ENCODE measurements around the gene ANAPC5.
"Not testable (repeated sequence)": the region's sequence is repeated elsewhere in the genome, so short reads cannot be mapped to it uniquely, and the experiment has no call there.

Gene ANAPC5

DNA sequence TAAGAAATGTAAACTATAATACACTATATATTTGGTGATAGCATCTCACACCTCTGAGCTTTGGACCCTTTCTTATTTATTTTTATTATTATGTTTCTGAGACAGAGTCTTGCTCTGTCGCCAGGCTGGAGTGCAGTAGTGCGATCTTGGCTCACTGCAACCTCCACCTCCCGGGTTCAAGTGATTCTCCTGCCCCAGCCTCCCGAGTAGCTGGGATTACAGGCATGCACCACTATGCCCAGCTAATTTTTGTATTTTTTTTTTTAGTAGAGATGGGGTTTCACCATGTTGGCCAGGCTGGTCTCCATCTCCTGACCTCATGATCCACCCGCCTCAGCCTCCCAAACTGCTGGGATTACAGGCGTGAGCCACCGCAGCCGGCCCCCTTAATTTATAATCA, 44.8 kb downstream of the ANAPC5 start:
- peaks cover 45% of the 10 kb centered on the region for H3K36me3 Mint-ChIP-seq (ENCODE audit: low read depth)
- H3K4me3 Mint-ChIP-seq; H3K27ac Mint-ChIP-seq; DNase-seq; H3K9me3 Mint-ChIP-seq; H3K4me1 Mint-ChIP-seq (ENCODE audit: low read depth); H3K27me3 Mint-ChIP-seq: not testable (repeated sequence)

DNA sequence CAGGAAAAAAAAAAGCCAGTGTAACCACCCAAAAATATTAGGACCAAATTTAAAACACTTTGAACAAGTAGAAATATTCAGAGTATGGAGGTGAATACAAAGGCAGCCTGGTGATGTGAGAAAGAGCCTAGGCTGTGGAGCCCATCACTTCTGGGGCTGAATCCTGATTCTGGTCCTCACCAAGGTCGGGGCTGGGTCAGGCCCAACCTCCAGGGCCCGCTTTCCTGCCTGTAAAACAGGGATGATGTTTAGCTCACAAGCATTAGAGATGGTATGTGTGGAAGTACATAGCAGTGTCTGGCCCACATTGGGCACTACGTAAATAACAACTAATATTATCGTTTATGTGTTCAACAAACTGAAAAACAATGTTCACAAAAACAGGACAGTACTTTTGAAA, 47.9 kb downstream of the ANAPC5 start:
- Mint-ChIP-seq H3K27me3 (no peaks in the 10 kb centered on the region), H3K36me3 (ENCODE audit: low read depth) (peaks cover 16% of the 10 kb centered on the region), H3K9me3 (no peaks in the 10 kb centered on the region), H3K4me1 (ENCODE audit: low read depth) (no peaks in the 10 kb centered on the region), H3K27ac (no peak overlapping the region), H3K4me3 (no peak overlapping the region)
- no peak for DNase-seq

DNA sequence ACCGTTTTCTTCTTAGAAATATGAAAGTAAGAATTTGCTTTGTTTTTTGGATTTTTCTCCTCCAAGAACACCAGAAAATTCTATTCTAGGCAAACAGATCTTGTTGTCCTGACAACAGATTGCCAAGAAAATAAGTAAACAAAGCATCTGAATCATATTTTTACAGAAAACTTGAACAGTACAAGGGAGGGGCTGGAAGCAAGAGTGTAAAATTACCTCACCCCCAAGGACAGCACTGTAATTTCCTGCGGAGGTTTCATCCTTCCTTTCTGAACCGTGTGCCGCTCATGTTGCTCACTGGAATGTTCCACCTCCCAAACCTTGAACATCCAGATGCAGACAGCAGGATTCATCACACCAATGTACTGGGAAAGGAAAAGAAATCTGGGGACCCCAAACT, 50.3 kb downstream of the ANAPC5 start:
- peaks cover 11% of the 10 kb centered on the region for H3K4me1 Mint-ChIP-seq (ENCODE audit: low read depth)
- no peak overlapping the region for H3K27ac Mint-ChIP-seq
- DNase-seq = no peak
- H3K9me3 Mint-ChIP-seq = no peaks in the 10 kb centered on the region
- H3K36me3 Mint-ChIP-seq (ENCODE audit: low read depth) = peaks cover 1% of the 10 kb centered on the region
- no peak overlapping the region for H3K4me3 Mint-ChIP-seq
- H3K27me3 Mint-ChIP-seq = no peaks in the 10 kb centered on the region

DNA sequence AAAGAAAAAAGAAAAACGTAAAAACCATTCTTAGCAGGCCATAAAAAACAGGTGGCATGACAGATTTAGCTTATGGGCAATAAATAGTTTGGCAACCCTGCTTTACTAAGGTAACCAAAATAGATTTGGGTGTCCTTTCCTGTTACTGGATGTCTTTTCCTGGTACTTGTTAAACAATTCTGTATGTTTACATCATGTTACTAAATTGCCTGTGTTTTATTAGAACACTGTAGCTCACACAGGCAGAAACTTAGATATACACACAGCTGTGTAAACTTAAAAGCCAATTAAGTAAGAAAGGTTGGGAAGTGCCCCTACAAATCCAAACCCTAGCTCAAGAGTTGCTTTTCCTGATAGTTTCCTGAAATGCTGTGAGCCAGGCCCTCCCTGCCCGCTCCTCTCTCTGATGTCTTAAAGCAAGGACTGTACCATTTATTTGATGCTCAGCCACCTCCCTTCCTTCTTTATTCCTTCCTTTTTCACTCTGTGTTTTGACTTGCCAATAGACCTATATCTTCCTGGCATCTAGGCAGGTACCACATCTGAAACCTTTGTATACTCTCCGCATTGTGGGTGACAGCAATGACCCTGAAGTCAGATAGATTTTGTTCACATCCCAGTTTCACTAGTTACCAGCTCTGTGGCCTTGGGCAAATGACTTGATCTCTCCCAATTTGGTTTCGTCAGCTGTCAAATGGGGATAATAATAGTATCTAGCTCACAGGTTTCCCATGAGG, 52.0 kb downstream of the ANAPC5 start:
- Mint-ChIP-seq H3K4me1 (ENCODE audit: low read depth) (peaks cover 14% of the 10 kb centered on the region), H3K27me3 (no peaks in the 10 kb centered on the region), H3K36me3 (ENCODE audit: low read depth) (peaks cover 8% of the 10 kb centered on the region), H3K9me3 (no peaks in the 10 kb centered on the region), H3K4me3 (no peak overlapping the region), H3K27ac (no peak overlapping the region)
- DNase-seq = no peak

DNA sequence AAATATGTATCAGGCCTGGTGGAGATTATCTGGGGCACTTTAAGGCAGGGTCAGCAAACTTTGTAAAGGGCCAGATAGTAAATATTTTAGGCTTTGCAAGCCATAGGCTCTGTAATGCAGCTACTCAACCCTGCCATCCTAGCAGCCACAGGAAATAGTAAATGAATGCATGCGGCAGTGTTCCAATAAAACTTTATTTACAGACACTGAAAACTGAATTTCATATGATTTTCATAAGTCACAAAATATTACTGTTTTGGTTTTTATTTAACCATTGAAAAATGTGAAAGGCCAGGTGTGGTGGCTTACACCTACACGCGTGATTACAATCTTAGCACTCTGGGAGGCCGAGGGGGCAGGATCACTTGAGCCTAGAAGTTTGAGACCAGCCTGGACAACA, 52.5 kb downstream of the ANAPC5 start:
- Mint-ChIP-seq H3K36me3 (ENCODE audit: low read depth) (peaks cover 8% of the 10 kb centered on the region), H3K9me3 (no peaks in the 10 kb centered on the region), H3K27me3 (no peaks in the 10 kb centered on the region), H3K4me3 (no peak overlapping the region), H3K4me1 (ENCODE audit: low read depth) (peaks cover 18% of the 10 kb centered on the region), H3K27ac (no peak overlapping the region)
- no peak for DNase-seq

DNA sequence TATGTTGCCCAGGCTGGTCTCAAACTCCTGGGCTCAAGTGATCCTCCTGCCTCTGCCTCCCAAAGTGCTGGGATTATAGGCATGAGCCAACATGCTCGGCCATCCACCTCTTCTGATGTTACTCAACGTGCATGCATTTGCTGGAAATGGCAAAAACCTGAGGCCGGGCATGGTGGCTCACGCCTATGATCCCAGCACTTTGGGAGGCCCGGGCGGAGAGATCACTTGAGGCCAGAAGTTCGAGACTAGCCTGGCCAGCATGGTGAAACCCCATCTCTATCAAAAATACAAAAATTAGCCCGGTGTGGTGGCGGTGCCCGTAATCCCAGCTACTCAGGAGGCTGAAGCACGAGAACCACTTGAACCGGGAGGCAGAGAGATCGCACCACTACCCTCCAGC, 53.8 kb downstream of the ANAPC5 start:
- not testable (repeated sequence) for H3K4me3 Mint-ChIP-seq, H3K9me3 Mint-ChIP-seq, DNase-seq, H3K27ac Mint-ChIP-seq, H3K27me3 Mint-ChIP-seq
- H3K4me1 Mint-ChIP-seq (ENCODE audit: low read depth) = peaks cover 30% of the 10 kb centered on the region
- peaks cover 18% of the 10 kb centered on the region for H3K36me3 Mint-ChIP-seq (ENCODE audit: low read depth)

DNA sequence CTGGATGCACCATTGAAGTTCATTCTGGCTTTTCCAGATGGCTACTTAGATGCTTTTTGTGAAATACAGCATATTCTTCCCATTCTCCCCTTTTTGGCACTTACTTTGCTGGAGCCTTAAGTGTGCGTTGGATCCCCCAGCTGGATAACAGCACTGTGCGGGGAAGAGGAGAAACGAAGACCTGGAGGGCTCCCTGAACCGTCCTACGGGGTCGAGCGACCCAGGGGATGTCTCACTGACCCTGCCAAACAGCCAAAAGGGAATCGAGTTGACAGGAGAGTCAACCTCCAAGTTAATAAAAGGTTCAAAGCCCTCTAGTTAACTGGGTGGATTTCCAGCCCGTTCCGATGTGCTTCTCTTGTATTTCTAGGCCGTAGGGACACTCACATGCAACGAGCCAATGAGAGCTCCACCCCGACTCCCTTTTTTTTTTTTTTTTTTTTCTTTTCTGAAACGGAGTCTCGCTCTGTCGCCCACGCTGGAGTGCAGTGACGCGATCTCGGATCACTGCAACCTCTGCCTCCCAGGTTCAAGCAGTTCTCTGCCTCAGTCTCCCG, 54.7 kb downstream of the ANAPC5 start:
- Mint-ChIP-seq H3K9me3 (no peaks in the 10 kb centered on the region), H3K4me3 (peak overlapping the region; percentile 83), H3K4me1 (ENCODE audit: low read depth) (peaks cover 34% of the 10 kb centered on the region), H3K27me3 (no peaks in the 10 kb centered on the region), H3K36me3 (ENCODE audit: low read depth) (peaks cover 27% of the 10 kb centered on the region), H3K27ac (peak overlapping the region; percentile 88)
- peak; percentile 72 for DNase-seq

DNA sequence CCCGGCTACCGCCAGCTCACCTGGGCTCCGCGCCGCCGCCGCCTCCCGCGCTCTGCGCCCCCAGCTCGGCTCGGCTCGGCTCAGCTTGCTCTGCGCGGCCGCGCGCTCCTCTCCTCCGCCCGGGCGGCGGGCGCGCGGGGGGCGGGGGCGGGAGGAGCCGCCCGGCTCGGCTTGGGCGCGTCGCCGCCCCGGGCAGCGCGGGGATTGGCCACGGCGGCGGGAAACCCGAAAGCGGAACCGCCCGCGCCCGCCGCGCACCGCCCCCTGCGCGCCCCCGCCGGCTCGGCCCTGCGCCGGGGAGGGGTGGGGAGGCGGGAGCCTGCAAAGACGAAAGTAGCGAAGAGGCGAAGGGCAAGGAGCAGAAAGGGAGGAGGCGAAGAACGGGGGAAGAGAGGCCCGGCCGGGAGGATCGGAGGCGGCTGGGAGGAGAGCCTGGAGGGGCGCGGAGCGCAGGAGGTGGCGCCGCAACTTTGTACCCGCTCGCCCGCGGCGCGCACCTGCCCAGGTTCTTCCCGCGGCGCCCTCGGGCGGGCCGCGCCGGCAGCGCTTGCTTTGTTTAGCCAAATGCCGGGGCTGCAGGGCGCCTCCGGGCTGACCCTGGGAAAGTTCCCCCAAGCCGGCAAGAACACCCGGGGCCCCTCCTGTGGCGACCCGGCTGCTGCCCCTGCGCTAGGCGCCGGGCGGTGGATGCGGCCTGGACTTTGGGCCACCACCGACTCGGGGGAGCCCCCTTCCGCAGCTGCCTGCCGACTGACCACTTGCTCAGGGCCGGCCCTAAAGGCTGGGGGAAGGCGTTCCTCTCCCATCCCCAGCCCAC, 55.4 kb downstream of the ANAPC5 start, which contains the start of gene CAMKK2:
Gene CAMKK2 (minus strand): TSS at position 92 of the 817 bp plus-strand sequence. CDS start 22,183 bp downstream, outside the sequence.
- Mint-ChIP-seq H3K4me3 (peak within 1 kb of the TSS; percentile 92), H3K4me1 (ENCODE audit: low read depth) (peaks cover 37% of the 10 kb centered on the region), H3K27ac (peak within 1 kb of the TSS; percentile 89), H3K9me3 (no peaks in the 10 kb centered on the region), H3K36me3 (ENCODE audit: low read depth) (peaks cover 32% of the 10 kb centered on the region), H3K27me3 (no peaks in the 10 kb centered on the region)
- DNase-seq = peak; percentile 94

DNA sequence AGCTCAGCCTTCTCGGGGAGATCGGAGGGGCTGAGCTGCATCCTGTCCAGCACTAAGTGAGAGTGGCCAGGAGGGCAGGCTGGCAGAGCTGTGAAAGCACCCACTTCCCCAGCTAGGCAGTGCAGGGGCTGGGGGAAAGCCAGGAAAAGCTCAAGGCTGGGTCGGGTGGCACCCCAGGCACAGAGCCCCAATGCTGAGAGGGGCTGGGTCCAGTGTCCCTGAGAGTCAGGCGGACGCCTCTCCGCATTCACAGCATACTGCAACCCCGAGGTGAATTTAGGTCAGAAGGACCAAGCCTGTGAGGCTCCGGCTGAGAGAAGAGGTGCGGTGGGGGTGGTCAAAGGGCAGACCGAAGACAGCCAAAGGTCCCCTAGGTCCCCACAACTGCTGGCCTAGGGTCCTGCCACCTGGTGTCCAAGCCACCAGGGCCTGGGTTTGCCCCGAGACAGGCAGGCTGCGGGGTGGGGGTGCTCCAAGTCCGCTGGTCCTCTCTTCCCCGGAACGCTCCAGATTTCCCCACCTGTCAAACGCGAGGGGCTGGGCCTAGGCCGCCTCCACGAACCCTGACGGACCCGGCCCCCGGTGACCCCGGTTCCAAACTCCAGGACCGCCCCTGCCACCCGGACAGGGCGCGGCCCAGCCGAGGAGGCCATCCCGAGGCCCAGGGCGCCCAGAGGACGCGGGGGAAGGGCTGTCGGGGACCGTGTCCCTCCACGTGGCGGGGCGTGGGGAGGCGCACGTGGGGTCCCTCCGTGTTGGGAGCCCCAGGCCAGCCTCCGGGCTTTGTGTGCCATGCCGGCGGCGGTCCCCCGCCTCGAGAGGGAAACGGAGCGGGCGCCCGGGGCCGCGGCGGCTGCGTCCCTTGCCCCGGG, 56.2 kb downstream of the ANAPC5 start:
- Mint-ChIP-seq H3K9me3 (no peaks in the 10 kb centered on the region), H3K36me3 (ENCODE audit: low read depth) (peaks cover 39% of the 10 kb centered on the region), H3K4me3 (peak overlapping the region; percentile 92), H3K27me3 (no peaks in the 10 kb centered on the region), H3K27ac (peak overlapping the region; percentile 89), H3K4me1 (ENCODE audit: low read depth) (peaks cover 38% of the 10 kb centered on the region)
- DNase-seq = no peak

DNA sequence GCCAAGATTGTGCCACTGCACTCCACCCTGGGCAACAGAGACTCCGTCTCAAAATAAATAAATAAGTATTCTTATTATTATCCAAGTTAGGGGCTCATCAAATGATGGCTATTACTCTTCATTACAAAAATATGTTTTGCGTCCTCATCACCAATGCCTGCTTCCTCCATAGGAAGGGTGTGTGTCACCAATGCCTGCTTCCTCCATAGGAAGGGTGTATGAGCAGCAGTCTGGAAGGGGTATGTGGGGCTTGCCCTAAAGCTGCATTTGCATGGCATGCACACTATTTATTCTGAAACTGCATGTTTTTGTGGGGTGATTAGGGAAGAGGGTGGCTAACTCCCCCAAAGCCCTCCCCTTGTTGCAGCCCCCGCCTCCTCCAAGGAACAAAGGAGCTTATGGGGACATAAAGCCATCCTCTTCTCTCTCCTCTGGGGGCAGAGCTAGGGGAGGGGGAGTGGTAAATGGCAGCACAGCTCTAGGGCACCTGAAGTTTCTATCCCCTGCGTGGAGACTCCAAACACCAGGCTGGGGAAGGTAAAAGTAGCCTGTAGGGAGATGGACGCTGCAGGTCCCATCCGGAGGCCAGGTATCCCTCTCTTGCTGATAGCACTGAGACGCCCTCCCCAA, 57.0 kb downstream of the ANAPC5 start:
- Mint-ChIP-seq H3K9me3 (no peaks in the 10 kb centered on the region), H3K27ac (peak overlapping the region; percentile 89), H3K4me3 (peak overlapping the region; percentile 92), H3K36me3 (ENCODE audit: low read depth) (peaks cover 46% of the 10 kb centered on the region), H3K27me3 (no peaks in the 10 kb centered on the region), H3K4me1 (ENCODE audit: low read depth) (peaks cover 38% of the 10 kb centered on the region)
- peak; percentile 34 for DNase-seq

DNA sequence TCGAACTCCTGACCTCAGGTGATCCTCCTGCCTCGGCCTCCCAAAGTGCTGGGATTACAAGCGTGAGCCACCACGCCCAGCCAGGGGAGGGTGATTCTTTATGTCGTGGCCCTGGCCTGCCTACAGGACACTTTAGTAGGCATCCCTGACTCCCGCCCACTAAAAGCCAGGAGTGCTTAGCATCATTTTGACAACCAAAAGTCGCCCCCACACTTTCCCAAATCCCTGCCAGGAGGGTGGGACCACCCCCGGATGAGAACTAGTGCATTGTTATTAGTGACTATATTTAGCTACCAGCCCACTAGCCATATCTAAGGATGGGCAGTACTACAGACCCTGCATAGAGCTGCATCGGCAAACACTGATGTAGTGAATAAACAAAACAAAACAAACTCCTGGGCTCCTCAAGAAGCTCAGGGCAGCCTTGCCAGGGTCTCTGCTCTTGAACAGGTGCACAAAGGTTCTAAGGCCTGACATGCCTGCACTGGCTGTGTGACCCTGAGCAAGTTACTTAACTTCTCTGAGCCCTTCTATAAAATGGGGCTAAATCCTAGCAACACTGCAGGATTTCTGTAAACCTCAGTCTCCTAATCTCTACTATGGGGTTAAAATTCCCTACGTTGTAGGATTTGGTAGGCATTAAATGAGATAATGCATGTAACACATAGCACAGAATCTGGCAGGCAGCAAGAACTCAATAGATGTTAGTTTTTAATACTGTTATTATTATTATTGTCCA, 57.9 kb downstream of the ANAPC5 start:
- H3K27ac Mint-ChIP-seq = no peak overlapping the region
- peak overlapping the region; percentile 92 for H3K4me3 Mint-ChIP-seq
- H3K36me3 Mint-ChIP-seq (ENCODE audit: low read depth) = peaks cover 54% of the 10 kb centered on the region
- peaks cover 41% of the 10 kb centered on the region for H3K4me1 Mint-ChIP-seq (ENCODE audit: low read depth)
- H3K9me3 Mint-ChIP-seq = no peaks in the 10 kb centered on the region
- no peak for DNase-seq
- H3K27me3 Mint-ChIP-seq = no peaks in the 10 kb centered on the region

DNA sequence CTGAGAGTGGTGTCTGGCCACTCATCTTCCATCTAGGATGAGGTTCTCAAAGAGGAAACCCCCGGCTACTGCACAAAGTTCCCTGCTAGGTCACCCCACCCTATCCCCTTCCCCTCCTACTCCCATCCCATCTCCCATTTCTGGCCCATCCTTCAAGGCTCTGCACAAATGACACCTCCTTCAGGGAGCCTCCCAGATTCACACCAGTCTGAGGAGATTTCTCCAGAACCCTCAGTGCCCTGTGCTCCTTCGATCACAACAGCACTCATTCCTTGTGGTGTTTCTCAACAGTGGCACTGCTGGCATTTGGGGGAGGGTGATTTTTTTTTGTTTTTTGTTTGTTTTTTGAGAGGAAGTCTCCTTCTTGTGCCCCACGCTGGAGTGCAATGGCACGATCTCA, 58.6 kb downstream of the ANAPC5 start:
- Mint-ChIP-seq H3K4me1 (ENCODE audit: low read depth) (peaks cover 39% of the 10 kb centered on the region), H3K4me3 (no peak overlapping the region), H3K27ac (no peak overlapping the region)

DNA sequence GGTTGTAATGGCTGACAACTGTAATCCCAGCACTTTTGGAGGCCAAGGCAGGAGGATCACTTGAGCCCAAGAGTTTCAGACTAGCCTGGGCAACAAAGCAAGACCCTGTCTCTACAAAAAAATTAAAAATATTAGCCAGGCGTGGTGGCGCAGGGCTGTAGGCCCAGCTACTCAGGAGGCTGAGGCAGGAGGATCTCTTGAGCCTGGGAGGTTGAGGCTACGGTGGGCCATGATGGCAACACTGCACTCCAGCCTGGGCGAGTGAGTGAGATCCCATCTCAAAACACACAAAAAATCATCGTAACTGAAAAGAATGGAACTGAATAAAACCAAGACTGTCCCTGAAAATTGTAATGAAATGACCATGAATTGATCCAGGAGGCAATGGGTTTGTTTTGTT, 61.8 kb downstream of the ANAPC5 start:
- no peaks in the 10 kb centered on the region for H3K27me3 Mint-ChIP-seq
- no peak for DNase-seq
- H3K4me1 Mint-ChIP-seq (ENCODE audit: low read depth) = peaks cover 35% of the 10 kb centered on the region
- H3K36me3 Mint-ChIP-seq (ENCODE audit: low read depth) = peaks cover 65% of the 10 kb centered on the region
- H3K4me3 Mint-ChIP-seq = no peak overlapping the region
- no peaks in the 10 kb centered on the region for H3K9me3 Mint-ChIP-seq
- H3K27ac Mint-ChIP-seq = no peak overlapping the region

More for the DNA sequence above, 58.6 kb downstream of the ANAPC5 start:
- DNase-seq = no peak
- Mint-ChIP-seq H3K9me3 (no peaks in the 10 kb centered on the region), H3K27me3 (no peaks in the 10 kb centered on the region), H3K36me3 (ENCODE audit: low read depth) (peaks cover 58% of the 10 kb centered on the region)
